Fibroblast of lung (primary cell): ENCODE measurements around the gene ATP11A. TPM values are rescaled to one million over a fixed set of nuclear protein-coding genes. Genes with fewer than 3 reads are reported as not detected.
"Not testable (repeated sequence)": the region's sequence is repeated elsewhere in the genome, so short reads cannot be mapped to it uniquely, and the experiment has no call there.

Source experiments
- DNase-seq, 2 donors: peaks; one replicate each; pipeline versions ENCODE4 v3.0.0 to v3.0.0-alpha.2; 2010; ENCODE audit warnings: low read depth in 2 of 2
- H2AFZ ChIP-seq: 2 replicates; pipeline ENCODE4 v1.5.1; 2012; ENCODE audit warnings: low read length, control low read depth, inconsistent platforms
- H3K27ac ChIP-seq: 2 replicates; pipeline ENCODE4 v1.5.1; 2011; ENCODE audit warnings: low read length, control low read depth; ENCODE audit not compliant: insufficient read depth
- H3K27me3 ChIP-seq: 2 replicates; pipeline ENCODE4 v1.5.1; 2011; ENCODE audit warnings: mild to moderate bottlenecking, low read length; ENCODE audit not compliant: control insufficient read depth, insufficient read depth
- H3K36me3 ChIP-seq: 2 replicates; pipeline ENCODE4 v1.5.1; 2011; ENCODE audit warnings: low read length; ENCODE audit not compliant: control insufficient read depth, insufficient read depth
- H3K4me1 ChIP-seq: 2 replicates; pipeline ENCODE4 v1.5.1; 2011; ENCODE audit warnings: low read length; ENCODE audit not compliant: control insufficient read depth, insufficient read depth; ENCODE audit errors: extremely low read depth
- H3K4me2 ChIP-seq: 2 replicates; pipeline ENCODE4 v1.5.1; 2011; ENCODE audit warnings: low read length, control low read depth; ENCODE audit not compliant: insufficient read depth; ENCODE audit errors: extremely low read depth
- H3K4me3 ChIP-seq, 4 experiments: fragments of 200-600 bp in 1 of 4; sonication (generic) in 1 of 4; replicated peaks in 1 of 4; 2 replicates each; pipeline ENCODE4 v1.5.1; 2011 to 2016; ENCODE audit warnings: low read length in 4 of 4, low read depth in 3 of 4, mild to moderate bottlenecking in 3 of 4, control low read depth in 2 of 4, inconsistent platforms in 1 of 4, mixed read lengths in 1 of 4; ENCODE audit not compliant: insufficient read depth in 1 of 4; ENCODE audit errors: control extremely low read depth in 1 of 4
- H3K79me2 ChIP-seq: 2 replicates; pipeline ENCODE4 v1.5.1; 2012; ENCODE audit warnings: mild to moderate bottlenecking, low read length, inconsistent platforms; ENCODE audit not compliant: control insufficient read depth, insufficient read depth
- H3K9ac ChIP-seq: 2 replicates; pipeline ENCODE4 v1.5.1; 2011; ENCODE audit warnings: mild to moderate bottlenecking, low read length, control low read depth; ENCODE audit not compliant: insufficient read depth
- H3K9me3 ChIP-seq: 2 replicates; pipeline ENCODE4 v1.5.1; 2012; ENCODE audit warnings: low read depth, low read length; ENCODE audit not compliant: control insufficient read depth, insufficient read depth
- H4K20me1 ChIP-seq: 2 replicates; pipeline ENCODE4 v1.5.1; 2011; ENCODE audit warnings: low read length; ENCODE audit not compliant: control insufficient read depth, insufficient read depth; ENCODE audit errors: extremely low read depth
- EZH2 ChIP-seq: IDR thresholded peaks from 2 replicates; pipeline ENCODE4 v1.5.1; 2012; ENCODE audit warnings: low read length, control low read depth, mild to moderate bottlenecking; ENCODE audit errors: missing control alignments
- polyA plus RNA-seq, 2 donors: library from polyadenylated mRNA; depleted of rRNA in 1 of 2; stranded (reverse) in 1 of 2; unstranded in 1 of 2; fragments of >200 nt; gene quantifications; 2 replicates each; pipeline ENCODE4 v1.2.1, GENCODE V29; 2011 to 2012; ENCODE audit warnings: missing spikeins in 1 of 2
- total RNA-seq: library from RNA; depleted of rRNA; stranded (reverse); fragments of >200 nt; gene quantifications from 2 replicates; pipeline ENCODE4 v1.2.1, GENCODE V29; 2014
- TF ChIP-seq, protein P1 (sequence below), 2 donors: IDR thresholded peaks in 1 of 2; conservative IDR thresholded peaks in 1 of 2; 1 replicate in 1 of 2; 2 replicates in 1 of 2; pipeline ENCODE4 v1.5.1; 2011 to 2012; ENCODE audit warnings: low read length in 2 of 2, control low read depth in 1 of 2, inconsistent platforms in 1 of 2, low read depth in 1 of 2, mild to moderate bottlenecking in 1 of 2

Gene ATP11A
- total and polyA plus RNA-seq, 2 donors (not counting 1 experiment from before 2014, with no cell fraction given), result 2.3 to 7.8 TPM

DNA sequence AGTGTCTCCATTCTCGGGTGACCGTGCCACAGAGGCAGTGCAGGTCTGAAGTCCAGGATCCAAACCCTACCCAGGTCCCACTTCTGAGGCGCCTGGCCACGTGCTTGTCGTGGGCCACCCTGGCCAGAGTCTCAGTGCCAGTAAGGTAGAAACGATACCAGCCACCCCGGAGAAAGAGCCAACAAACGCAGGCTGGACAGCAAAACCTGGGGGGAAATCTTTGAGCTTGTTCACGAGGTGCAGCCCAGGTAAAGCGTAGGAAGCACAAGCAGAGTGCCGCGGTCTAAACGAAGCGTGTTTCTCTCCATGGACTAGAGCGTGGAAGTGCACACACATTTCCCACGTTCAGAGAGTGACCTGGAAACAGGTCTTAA lies 95.6 kb downstream of the ATP11A start:
- Histone ChIP-seq H3K9me3 (no peaks in the 10 kb centered on the region), H4K20me1 (no peaks in the 10 kb centered on the region), H3K27me3 (no peaks in the 10 kb centered on the region), H3K4me1 (peaks cover 2% of the 10 kb centered on the region), H3K27ac (no peak overlapping the region), H3K4me2 (no peak overlapping the region), H3K36me3 (no peaks in the 10 kb centered on the region), H3K79me2 (no peaks in the 10 kb centered on the region), H2AFZ (no peak overlapping the region), H3K9ac (no peak overlapping the region), H3K4me3 (no peak overlapping the region)
- no peak for DNase-seq
- no peak for TF ChIP-seq EZH2
- TF ChIP-seq, protein P1, sequence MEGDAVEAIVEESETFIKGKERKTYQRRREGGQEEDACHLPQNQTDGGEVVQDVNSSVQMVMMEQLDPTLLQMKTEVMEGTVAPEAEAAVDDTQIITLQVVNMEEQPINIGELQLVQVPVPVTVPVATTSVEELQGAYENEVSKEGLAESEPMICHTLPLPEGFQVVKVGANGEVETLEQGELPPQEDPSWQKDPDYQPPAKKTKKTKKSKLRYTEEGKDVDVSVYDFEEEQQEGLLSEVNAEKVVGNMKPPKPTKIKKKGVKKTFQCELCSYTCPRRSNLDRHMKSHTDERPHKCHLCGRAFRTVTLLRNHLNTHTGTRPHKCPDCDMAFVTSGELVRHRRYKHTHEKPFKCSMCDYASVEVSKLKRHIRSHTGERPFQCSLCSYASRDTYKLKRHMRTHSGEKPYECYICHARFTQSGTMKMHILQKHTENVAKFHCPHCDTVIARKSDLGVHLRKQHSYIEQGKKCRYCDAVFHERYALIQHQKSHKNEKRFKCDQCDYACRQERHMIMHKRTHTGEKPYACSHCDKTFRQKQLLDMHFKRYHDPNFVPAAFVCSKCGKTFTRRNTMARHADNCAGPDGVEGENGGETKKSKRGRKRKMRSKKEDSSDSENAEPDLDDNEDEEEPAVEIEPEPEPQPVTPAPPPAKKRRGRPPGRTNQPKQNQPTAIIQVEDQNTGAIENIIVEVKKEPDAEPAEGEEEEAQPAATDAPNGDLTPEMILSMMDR (conservative IDR thresholded peaks at IDR 0.05 in 1 of 2, IDR thresholded peaks at IDR 0.05 in 1 of 2; ENCODE audit: low read depth in 1 of 2, low read length in 2 of 2), result no peak

DNA sequence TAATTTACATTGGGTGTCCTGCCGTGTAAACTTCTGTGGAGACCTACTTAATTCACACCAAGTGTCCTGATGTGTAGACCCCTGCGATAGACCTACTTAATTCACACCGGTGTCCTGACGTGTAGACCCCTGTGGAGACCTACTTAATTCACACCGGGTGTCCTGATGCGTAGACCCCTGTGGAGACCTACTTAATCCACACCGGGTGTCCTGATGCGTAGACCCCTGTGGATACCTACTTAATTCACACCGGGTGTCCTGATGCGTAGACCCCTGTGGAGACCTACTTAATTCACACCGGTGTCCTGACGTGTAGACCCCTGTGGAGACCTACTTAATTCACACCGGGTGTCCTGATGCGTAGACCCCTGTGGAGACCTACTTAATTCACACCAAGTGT lies 97.0 kb downstream of the ATP11A start:
- H3K9me3 ChIP-seq, DNase-seq, H3K4me1 ChIP-seq, H3K27ac ChIP-seq, H3K79me2 ChIP-seq, H3K9ac ChIP-seq, H3K27me3 ChIP-seq, H2AFZ ChIP-seq, H4K20me1 ChIP-seq, H3K36me3 ChIP-seq, H3K4me3 ChIP-seq, H3K4me2 ChIP-seq: not testable (repeated sequence)

DNA sequence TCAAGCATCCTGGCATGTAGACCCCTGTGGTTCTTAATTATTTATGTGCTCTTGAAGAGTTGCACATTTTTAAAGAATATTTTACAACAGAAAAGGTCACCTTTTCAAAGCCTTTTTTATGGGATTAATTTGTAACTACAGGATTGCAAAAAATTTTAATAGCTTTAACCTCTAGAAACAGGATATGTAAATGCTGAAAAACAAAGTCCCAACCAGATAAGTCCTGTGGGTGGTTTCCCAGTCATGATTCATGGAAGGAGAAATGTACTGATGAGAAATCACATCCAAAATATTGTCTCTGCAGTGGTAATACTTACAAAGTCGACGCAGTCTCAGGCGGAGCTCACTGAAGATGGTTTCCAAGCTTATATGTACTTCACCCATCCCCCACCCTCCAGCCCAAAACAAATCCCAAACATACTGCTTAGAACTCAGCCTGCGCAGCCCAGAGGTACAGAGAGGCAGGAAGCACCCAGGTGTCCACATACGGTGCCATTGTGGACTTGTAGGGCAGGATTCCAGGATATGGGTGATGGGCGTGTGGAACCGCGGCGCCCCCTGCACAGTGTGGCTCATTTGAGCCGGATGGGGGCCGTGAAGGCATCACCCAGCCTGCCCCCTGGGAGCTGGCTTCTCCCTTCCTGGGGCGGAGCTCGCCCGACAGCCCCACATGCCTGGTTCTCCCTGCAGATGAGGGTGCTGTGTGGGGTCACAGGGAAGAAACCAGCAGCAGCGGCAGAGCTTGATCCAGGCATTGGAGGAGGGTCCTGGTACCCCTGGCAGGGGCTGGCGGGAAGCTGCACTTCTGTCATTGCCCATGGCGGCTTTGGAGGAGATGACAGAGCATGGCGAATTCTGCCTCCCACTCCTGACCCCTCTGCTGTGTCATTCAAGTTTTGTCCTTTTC lies 101.2 kb downstream of the ATP11A start:
- Histone ChIP-seq H3K9ac (no peak overlapping the region), H3K36me3 (no peaks in the 10 kb centered on the region), H2AFZ (no peak overlapping the region)

More for the DNA sequence above, 101.2 kb downstream of the ATP11A start:
- no peaks in the 10 kb centered on the region for H3K4me1 ChIP-seq
- H3K27ac ChIP-seq, result no peak overlapping the region
- no peaks in the 10 kb centered on the region for H4K20me1 ChIP-seq
- no peak overlapping the region for H3K4me2 ChIP-seq
- DNase-seq, result peak in 1 of 2 donors; percentile 43
- TF ChIP-seq, protein P1 (conservative IDR thresholded peaks at IDR 0.05 in 1 of 2, IDR thresholded peaks at IDR 0.05 in 1 of 2; ENCODE audit: low read depth in 1 of 2, low read length in 2 of 2), result no peak
- TF ChIP-seq EZH2, result no peak
- no peak overlapping the region for H3K4me3 ChIP-seq
- H3K79me2 ChIP-seq, result no peaks in the 10 kb centered on the region
- no peaks in the 10 kb centered on the region for H3K9me3 ChIP-seq
- no peaks in the 10 kb centered on the region for H3K27me3 ChIP-seq
